Keratinocyte (primary cell): ENCODE data around the gene DR1. TPM values are rescaled to one million over a fixed set of nuclear protein-coding genes. Genes with fewer than 3 reads are reported as not detected.

Source experiments
- DNase-seq: peaks from one replicate; pipeline ENCODE4 v3.0.0-alpha.2; 2011; ENCODE audit warnings: low read depth, missing footprints, low spot score
- FAIRE-seq: peaks from 2 replicates; lab custom pipeline; 2011; peaks lifted over from hg19 to GRCh38; lab: Jason Lieb, UNC
- H2AFZ ChIP-seq: 2 replicates; pipeline ENCODE4 v1.6.0; 2012; ENCODE audit warnings: low read length, control low read depth, inconsistent platforms; ENCODE audit not compliant: control insufficient read depth
- H3K27ac ChIP-seq: 2 replicates; pipeline ENCODE4 v1.5.1; 2011; ENCODE audit warnings: low read length; ENCODE audit not compliant: control insufficient read depth, insufficient read depth
- H3K27me3 ChIP-seq: 3 replicates; pipeline ENCODE4 v1.6.0; 2011; ENCODE audit warnings: low read length; ENCODE audit not compliant: control insufficient read depth, insufficient read depth; ENCODE audit errors: extremely low read depth
- H3K36me3 ChIP-seq, 2 experiments: 2 replicates in 1 of 2; 3 replicates in 1 of 2; pipeline ENCODE4 v1.5.1; 2011; ENCODE audit warnings: low read length in 2 of 2, mild to moderate bottlenecking in 1 of 2; ENCODE audit not compliant: control insufficient read depth in 2 of 2, insufficient read depth in 2 of 2; ENCODE audit errors: extremely low read depth in 1 of 2
- H3K4me1 ChIP-seq: 3 replicates; pipeline ENCODE4 v1.5.1; 2011; ENCODE audit warnings: low read length; ENCODE audit not compliant: control insufficient read depth, insufficient read depth; ENCODE audit errors: extremely low read depth
- H3K4me2 ChIP-seq: 3 replicates; pipeline ENCODE4 v1.6.0; 2011; ENCODE audit warnings: low read depth, low read length; ENCODE audit not compliant: control insufficient read depth, insufficient read depth; ENCODE audit errors: extremely low read depth
- H3K4me3 ChIP-seq, 3 experiments: fragments of 200-600 bp in 1 of 3; sonication (generic) in 1 of 3; 2 replicates in 2 of 3; 3 replicates in 1 of 3; pipeline ENCODE4 v1.5.1; 2011 to 2016; ENCODE audit warnings: low read length in 3 of 3, mild to moderate bottlenecking in 3 of 3, control low read depth in 2 of 3, inconsistent platforms in 1 of 3, low read depth in 1 of 3, mixed read lengths in 1 of 3, mixed run types in 1 of 3, moderate library complexity in 1 of 3; ENCODE audit not compliant: control insufficient read depth in 2 of 3, insufficient read depth in 2 of 3; ENCODE audit errors: extremely low read depth in 1 of 3
- H3K79me2 ChIP-seq: 2 replicates; pipeline ENCODE4 v1.6.0; 2012; ENCODE audit warnings: low read length; ENCODE audit not compliant: control insufficient read depth, insufficient read depth
- H3K9ac ChIP-seq: 3 replicates; pipeline ENCODE4 v1.6.0; 2011; ENCODE audit warnings: low read length; ENCODE audit not compliant: control insufficient read depth, insufficient read depth; ENCODE audit errors: extremely low read depth
- H3K9me1 ChIP-seq: 3 replicates; pipeline ENCODE4 v1.6.0; 2011; ENCODE audit warnings: low read length; ENCODE audit not compliant: control insufficient read depth, insufficient read depth; ENCODE audit errors: extremely low read depth
- H3K9me3 ChIP-seq: 2 replicates; pipeline ENCODE4 v1.5.1; 2012; ENCODE audit warnings: low read depth, low read length; ENCODE audit not compliant: control insufficient read depth
- H4K20me1 ChIP-seq: 3 replicates; pipeline ENCODE4 v1.6.0; 2011; ENCODE audit warnings: low read length; ENCODE audit not compliant: control insufficient read depth, insufficient read depth; ENCODE audit errors: extremely low read depth
- EZH2 ChIP-seq: IDR thresholded peaks from one replicate; pipeline ENCODE4 v1.6.1; 2012; ENCODE audit warnings: inconsistent platforms, mild to moderate bottlenecking, low read length, moderate library complexity
- dilution Hi-C: fragments of 300-500 bp; cut with MboI; formaldehyde crosslinking; loops from one replicate; pipeline ENCODE4 v1.7.0; 2020; ENCODE audit warnings: low sequenced_read_pairs; ENCODE audit not compliant: extremely low pct_ligation_motif_present
- polyA plus RNA-seq, 5 experiments: library from polyadenylated mRNA; depleted of rRNA in 3 of 5; stranded (reverse) in 3 of 5; stranded (forward) in 1 of 5; unstranded in 1 of 5; fragments of >200 nt; gene quantifications; 1 replicate in 1 of 5; 2 replicates in 3 of 5; 3 replicates in 1 of 5; pipeline versions ENCODE4 v1.2.1 to v1.2.3, GENCODE V29; 2011 to 2012; ENCODE audit warnings: missing spikeins in 2 of 5, low read depth in 1 of 5, low replicate concordance in 1 of 5
- TF ChIP-seq, protein P1 (sequence below), 3 experiments: IDR thresholded peaks in 1 of 3; conservative IDR thresholded peaks in 1 of 3; optimal IDR thresholded peaks in 1 of 3; 2 replicates in 2 of 3; 3 replicates in 1 of 3; pipeline versions ENCODE3 to v1.5.1; 2011; ENCODE audit warnings: low read length in 3 of 3, mild to moderate bottlenecking in 3 of 3, moderate library complexity in 2 of 3, control low read depth in 1 of 3, inconsistent platforms in 1 of 3; ENCODE audit not compliant: insufficient read depth in 2 of 3; ENCODE audit errors: extremely low read depth in 1 of 3

DR1 gene
- polyA plus RNA-seq, 1 donor (not counting 4 experiments of a cell fraction or from before 2014, with no cell fraction given): 47.9 TPM

GRCh38 chr1:93408203-93408602 lies 62.5 kb downstream of the DR1 start:
- TF ChIP-seq EZH2: no peak
- TF ChIP-seq, protein P1, sequence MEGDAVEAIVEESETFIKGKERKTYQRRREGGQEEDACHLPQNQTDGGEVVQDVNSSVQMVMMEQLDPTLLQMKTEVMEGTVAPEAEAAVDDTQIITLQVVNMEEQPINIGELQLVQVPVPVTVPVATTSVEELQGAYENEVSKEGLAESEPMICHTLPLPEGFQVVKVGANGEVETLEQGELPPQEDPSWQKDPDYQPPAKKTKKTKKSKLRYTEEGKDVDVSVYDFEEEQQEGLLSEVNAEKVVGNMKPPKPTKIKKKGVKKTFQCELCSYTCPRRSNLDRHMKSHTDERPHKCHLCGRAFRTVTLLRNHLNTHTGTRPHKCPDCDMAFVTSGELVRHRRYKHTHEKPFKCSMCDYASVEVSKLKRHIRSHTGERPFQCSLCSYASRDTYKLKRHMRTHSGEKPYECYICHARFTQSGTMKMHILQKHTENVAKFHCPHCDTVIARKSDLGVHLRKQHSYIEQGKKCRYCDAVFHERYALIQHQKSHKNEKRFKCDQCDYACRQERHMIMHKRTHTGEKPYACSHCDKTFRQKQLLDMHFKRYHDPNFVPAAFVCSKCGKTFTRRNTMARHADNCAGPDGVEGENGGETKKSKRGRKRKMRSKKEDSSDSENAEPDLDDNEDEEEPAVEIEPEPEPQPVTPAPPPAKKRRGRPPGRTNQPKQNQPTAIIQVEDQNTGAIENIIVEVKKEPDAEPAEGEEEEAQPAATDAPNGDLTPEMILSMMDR (optimal IDR thresholded peaks at IDR 0.05 in 1 of 3, IDR thresholded peaks at IDR 0.05 in 1 of 3, conservative IDR thresholded peaks at IDR 0.05 in 1 of 3; ENCODE audit: extremely low read depth in 1 of 3, insufficient read depth in 2 of 3, low read length in 3 of 3): no peak
- Histone ChIP-seq H3K27ac (no peak overlapping the region), H3K79me2 (no peaks in the 10 kb centered on the region), H3K4me1 (no peaks in the 10 kb centered on the region), H3K27me3 (no peaks in the 10 kb centered on the region), H4K20me1 (no peaks in the 10 kb centered on the region), H3K4me2 (no peak overlapping the region), H3K9me1 (no peaks in the 10 kb centered on the region), H2AFZ (no peak overlapping the region), H3K9ac (no peak overlapping the region), H3K36me3 (no peaks in the 10 kb centered on the region), H3K4me3 (no peak overlapping the region), H3K9me3 (no peaks in the 10 kb centered on the region)
- DNase-seq (no peak), FAIRE-seq (no peak)
- dilution Hi-C loops: no loop called here

GRCh38 chr1:93411000-93411399 lies 65.3 kb downstream of the DR1 start:
- no peaks in the 10 kb centered on the region for H3K9me1 ChIP-seq
- H3K27ac ChIP-seq: no peak overlapping the region
- H3K4me3 ChIP-seq: no peak overlapping the region
- H3K36me3 ChIP-seq: no peaks in the 10 kb centered on the region
- no peaks in the 10 kb centered on the region for H4K20me1 ChIP-seq
- no peak for DNase-seq
- H3K9me3 ChIP-seq: no peaks in the 10 kb centered on the region
- H3K9ac ChIP-seq: no peak overlapping the region
- dilution Hi-C loops: no loop called here
- H3K27me3 ChIP-seq: no peaks in the 10 kb centered on the region
- H3K4me2 ChIP-seq: no peak overlapping the region
- TF ChIP-seq, protein P1 (optimal IDR thresholded peaks at IDR 0.05 in 1 of 3, IDR thresholded peaks at IDR 0.05 in 1 of 3, conservative IDR thresholded peaks at IDR 0.05 in 1 of 3; ENCODE audit: extremely low read depth in 1 of 3, insufficient read depth in 2 of 3, low read length in 3 of 3): no peak
- TF ChIP-seq EZH2: no peak
- no peak for FAIRE-seq
- no peak overlapping the region for H2AFZ ChIP-seq
- no peaks in the 10 kb centered on the region for H3K79me2 ChIP-seq
- H3K4me1 ChIP-seq: no peaks in the 10 kb centered on the region
